ENCODE data around the gene MPL.

MPL gene

DNA sequence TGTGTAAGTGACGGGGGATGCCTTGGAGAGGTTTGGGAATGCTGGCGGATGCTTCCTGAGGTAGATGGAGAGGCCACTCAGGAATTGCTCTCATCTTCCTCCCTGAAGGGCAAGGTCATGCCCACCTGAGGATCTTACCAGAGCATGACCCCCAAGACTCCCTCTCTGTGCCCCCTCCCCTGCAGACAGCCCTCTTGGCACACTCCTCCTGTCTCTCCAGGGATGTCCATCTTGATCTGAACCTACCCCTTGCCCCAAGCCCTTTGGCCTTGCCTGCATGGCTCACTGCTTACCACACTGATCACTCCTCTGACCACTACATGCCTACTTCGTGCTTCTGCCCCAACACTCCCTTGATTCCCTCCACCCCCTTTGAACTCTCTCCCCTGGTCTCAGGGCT lies 17.9 kb upstream of the MPL start:
- TF ChIP-seq SPI1 (IDR thresholded peaks at IDR 0.05; ENCODE audit: borderline replicate concordance, low read depth) (no peak), GABPA (IDR thresholded peaks at IDR 0.05; ENCODE audit: low read depth) (no peak), POLR2AphosphoS5 (IDR thresholded peaks at IDR 0.05; ENCODE audit: low read depth) (no peak)
- TF ChIP-seq, protein P1, sequence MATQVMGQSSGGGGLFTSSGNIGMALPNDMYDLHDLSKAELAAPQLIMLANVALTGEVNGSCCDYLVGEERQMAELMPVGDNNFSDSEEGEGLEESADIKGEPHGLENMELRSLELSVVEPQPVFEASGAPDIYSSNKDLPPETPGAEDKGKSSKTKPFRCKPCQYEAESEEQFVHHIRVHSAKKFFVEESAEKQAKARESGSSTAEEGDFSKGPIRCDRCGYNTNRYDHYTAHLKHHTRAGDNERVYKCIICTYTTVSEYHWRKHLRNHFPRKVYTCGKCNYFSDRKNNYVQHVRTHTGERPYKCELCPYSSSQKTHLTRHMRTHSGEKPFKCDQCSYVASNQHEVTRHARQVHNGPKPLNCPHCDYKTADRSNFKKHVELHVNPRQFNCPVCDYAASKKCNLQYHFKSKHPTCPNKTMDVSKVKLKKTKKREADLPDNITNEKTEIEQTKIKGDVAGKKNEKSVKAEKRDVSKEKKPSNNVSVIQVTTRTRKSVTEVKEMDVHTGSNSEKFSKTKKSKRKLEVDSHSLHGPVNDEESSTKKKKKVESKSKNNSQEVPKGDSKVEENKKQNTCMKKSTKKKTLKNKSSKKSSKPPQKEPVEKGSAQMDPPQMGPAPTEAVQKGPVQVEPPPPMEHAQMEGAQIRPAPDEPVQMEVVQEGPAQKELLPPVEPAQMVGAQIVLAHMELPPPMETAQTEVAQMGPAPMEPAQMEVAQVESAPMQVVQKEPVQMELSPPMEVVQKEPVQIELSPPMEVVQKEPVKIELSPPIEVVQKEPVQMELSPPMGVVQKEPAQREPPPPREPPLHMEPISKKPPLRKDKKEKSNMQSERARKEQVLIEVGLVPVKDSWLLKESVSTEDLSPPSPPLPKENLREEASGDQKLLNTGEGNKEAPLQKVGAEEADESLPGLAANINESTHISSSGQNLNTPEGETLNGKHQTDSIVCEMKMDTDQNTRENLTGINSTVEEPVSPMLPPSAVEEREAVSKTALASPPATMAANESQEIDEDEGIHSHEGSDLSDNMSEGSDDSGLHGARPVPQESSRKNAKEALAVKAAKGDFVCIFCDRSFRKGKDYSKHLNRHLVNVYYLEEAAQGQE (IDR thresholded peaks at IDR 0.05; ENCODE audit: insufficient replicate concordance, low read depth) = no peak
- TF ChIP-seq, protein P2, sequence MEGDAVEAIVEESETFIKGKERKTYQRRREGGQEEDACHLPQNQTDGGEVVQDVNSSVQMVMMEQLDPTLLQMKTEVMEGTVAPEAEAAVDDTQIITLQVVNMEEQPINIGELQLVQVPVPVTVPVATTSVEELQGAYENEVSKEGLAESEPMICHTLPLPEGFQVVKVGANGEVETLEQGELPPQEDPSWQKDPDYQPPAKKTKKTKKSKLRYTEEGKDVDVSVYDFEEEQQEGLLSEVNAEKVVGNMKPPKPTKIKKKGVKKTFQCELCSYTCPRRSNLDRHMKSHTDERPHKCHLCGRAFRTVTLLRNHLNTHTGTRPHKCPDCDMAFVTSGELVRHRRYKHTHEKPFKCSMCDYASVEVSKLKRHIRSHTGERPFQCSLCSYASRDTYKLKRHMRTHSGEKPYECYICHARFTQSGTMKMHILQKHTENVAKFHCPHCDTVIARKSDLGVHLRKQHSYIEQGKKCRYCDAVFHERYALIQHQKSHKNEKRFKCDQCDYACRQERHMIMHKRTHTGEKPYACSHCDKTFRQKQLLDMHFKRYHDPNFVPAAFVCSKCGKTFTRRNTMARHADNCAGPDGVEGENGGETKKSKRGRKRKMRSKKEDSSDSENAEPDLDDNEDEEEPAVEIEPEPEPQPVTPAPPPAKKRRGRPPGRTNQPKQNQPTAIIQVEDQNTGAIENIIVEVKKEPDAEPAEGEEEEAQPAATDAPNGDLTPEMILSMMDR (IDR thresholded peaks at IDR 0.05; ENCODE audit: insufficient read depth, low read length) = no peak

DNA sequence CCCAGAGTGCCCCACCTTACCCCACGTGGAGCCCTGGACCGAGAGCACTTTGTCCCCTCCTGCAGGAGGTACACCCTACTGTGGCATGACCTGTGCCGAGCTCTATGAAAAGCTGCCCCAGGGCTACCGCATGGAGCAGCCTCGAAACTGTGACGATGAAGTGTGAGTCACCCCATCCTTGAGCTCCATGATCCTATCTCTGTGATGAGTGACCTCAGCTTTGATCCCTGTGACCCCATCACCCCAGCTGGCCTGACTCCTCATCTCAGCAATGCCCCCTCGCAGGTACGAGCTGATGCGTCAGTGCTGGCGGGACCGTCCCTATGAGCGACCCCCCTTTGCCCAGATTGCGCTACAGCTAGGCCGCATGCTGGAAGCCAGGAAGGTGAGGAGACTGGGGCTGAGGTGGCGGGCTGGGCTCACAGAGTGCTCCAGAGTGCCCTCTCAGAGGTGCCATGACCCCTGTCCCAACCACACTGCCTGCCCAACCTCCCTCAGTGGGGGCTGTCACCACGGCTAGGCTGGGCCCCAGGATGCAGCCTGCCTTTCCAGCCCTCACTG lies 16.2 kb upstream of the MPL start:
- TF ChIP-seq, protein P2 (IDR thresholded peaks at IDR 0.05; ENCODE audit: insufficient read depth, low read length) = no peak
- TF ChIP-seq, protein P1 (IDR thresholded peaks at IDR 0.05; ENCODE audit: insufficient replicate concordance, low read depth) = no peak
- TF ChIP-seq POLR2AphosphoS5 (IDR thresholded peaks at IDR 0.05; ENCODE audit: low read depth) = no peak
- no peak for TF ChIP-seq SPI1 (IDR thresholded peaks at IDR 0.05; ENCODE audit: borderline replicate concordance, low read depth)
- no peak for TF ChIP-seq GABPA (IDR thresholded peaks at IDR 0.05; ENCODE audit: low read depth)
- Histone ChIP-seq H3K27ac (replicated peaks) (no peak overlapping the region), H3K4me3 (replicated peaks; ENCODE audit: insufficient read depth, low read length) (no peak overlapping the region), H3K27me3 (ENCODE audit: insufficient read depth, poor library complexity, severe bottlenecking) (no peaks in the 10 kb centered on the region)
- DNase-seq (ENCODE audit: low read depth in 1 of 2, low spot score in 1 of 2) = no peak

More for the DNA sequence above, 17.9 kb upstream of the MPL start:
- no peak for DNase-seq (ENCODE audit: low read depth in 1 of 2, low spot score in 1 of 2)
- Histone ChIP-seq H3K27me3 (ENCODE audit: insufficient read depth, poor library complexity, severe bottlenecking) (no peaks in the 10 kb centered on the region), H3K4me3 (replicated peaks; ENCODE audit: insufficient read depth, low read length) (no peak overlapping the region), H3K27ac (replicated peaks) (no peak overlapping the region)

DNA sequence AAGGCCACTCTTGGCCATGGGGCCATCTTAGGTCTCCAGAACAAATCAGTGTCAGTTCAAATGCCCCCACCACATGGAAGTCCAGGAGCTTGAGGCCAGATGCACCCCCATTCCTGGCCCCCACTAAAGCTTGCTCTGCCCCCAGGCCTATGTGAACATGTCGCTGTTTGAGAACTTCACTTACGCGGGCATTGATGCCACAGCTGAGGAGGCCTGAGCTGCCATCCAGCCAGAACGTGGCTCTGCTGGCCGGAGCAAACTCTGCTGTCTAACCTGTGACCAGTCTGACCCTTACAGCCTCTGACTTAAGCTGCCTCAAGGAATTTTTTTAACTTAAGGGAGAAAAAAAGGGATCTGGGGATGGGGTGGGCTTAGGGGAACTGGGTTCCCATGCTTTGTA lies 15.1 kb upstream of the MPL start:
- Histone ChIP-seq H3K4me3 (replicated peaks; ENCODE audit: insufficient read depth, low read length) (no peak overlapping the region), H3K27ac (replicated peaks) (no peak overlapping the region), H3K27me3 (ENCODE audit: insufficient read depth, poor library complexity, severe bottlenecking) (no peaks in the 10 kb centered on the region)
- TF ChIP-seq GABPA (IDR thresholded peaks at IDR 0.05; ENCODE audit: low read depth) (no peak), POLR2AphosphoS5 (IDR thresholded peaks at IDR 0.05; ENCODE audit: low read depth) (no peak), SPI1 (IDR thresholded peaks at IDR 0.05; ENCODE audit: borderline replicate concordance, low read depth) (no peak)
- TF ChIP-seq, protein P1 (IDR thresholded peaks at IDR 0.05; ENCODE audit: insufficient replicate concordance, low read depth) = no peak
- TF ChIP-seq, protein P2 (IDR thresholded peaks at IDR 0.05; ENCODE audit: insufficient read depth, low read length) = no peak
- DNase-seq (ENCODE audit: low read depth in 1 of 2, low spot score in 1 of 2) = no peak

All from HL-60 (cell line).